GM23338 (cell line): ENCODE data around the gene AFF3. TPM values are rescaled to one million over a fixed set of nuclear protein-coding genes. Genes with fewer than 3 reads are reported as not detected.
A peak's percentile ranks its signal among the peaks of the same experiment; 100 is the strongest.

Experiments used
- ATAC-seq: fragments of 200-7000 bp; cut with Tn5 transposase; 3 replicates; pipeline ENCODE4 v1.9.1; 2020
- DNase-seq: peaks from one replicate; pipeline ENCODE4 v3.0.0-alpha.2; 2015; ENCODE audit warnings: low spot score
- H2AFZ ChIP-seq: fragments of 200-600 bp; sonication (generic); 2 replicates; pipeline ENCODE4 v1.8.0; 2016; ENCODE audit warnings: antibody characterized with exemption, mild to moderate bottlenecking, moderate library complexity
- H3F3A ChIP-seq: fragments of 200-600 bp; sonication (generic); replicated peaks from 2 replicates; pipeline ENCODE4 v1.8.0; 2017; ENCODE audit warnings: antibody characterized with exemption, mixed run types, low read depth
- H3K27ac ChIP-seq: fragments of 200-600 bp; sonication (generic); 2 replicates; pipeline ENCODE4 v1.6.1; 2016; ENCODE audit warnings: low read depth
- H3K27me3 ChIP-seq: fragments of 200-600 bp; sonication (generic); 2 replicates; pipeline ENCODE4 v1.8.0; 2016; ENCODE audit warnings: mild to moderate bottlenecking, mixed run types, moderate library complexity; ENCODE audit not compliant: insufficient read depth
- H3K36me3 ChIP-seq: fragments of 200-600 bp; sonication (generic); 2 replicates; pipeline ENCODE4 v1.8.0; 2016; ENCODE audit warnings: mild to moderate bottlenecking; ENCODE audit not compliant: insufficient read depth
- H3K4me1 ChIP-seq: fragments of 200-600 bp; sonication (generic); 2 replicates; pipeline ENCODE4 v1.8.0; 2016; ENCODE audit warnings: mild to moderate bottlenecking, moderate library complexity; ENCODE audit not compliant: insufficient read depth
- H3K4me2 ChIP-seq: fragments of 200-600 bp; sonication (generic); 2 replicates; pipeline ENCODE4 v1.7.1; 2017; ENCODE audit warnings: mixed run types
- H3K4me3 ChIP-seq: fragments of 200-600 bp; sonication (generic); 2 replicates; pipeline ENCODE4 v1.6.1; 2016; ENCODE audit warnings: mixed run types
- H3K79me2 ChIP-seq: fragments of 200-600 bp; sonication (generic); replicated peaks from 2 replicates; pipeline ENCODE4 v1.8.0; 2017; ENCODE audit warnings: mild to moderate bottlenecking; ENCODE audit not compliant: insufficient read depth
- H3K9me2 ChIP-seq: fragments of 200-600 bp; sonication (generic); 2 replicates; pipeline ENCODE4 v1.8.0; 2017; ENCODE audit not compliant: insufficient read depth
- H4K20me1 ChIP-seq: fragments of 200-600 bp; sonication (generic); replicated peaks from 2 replicates; pipeline ENCODE4 v1.8.0; 2017; ENCODE audit warnings: mild to moderate bottlenecking; ENCODE audit not compliant: insufficient read depth
- H3K27ac Mint-ChIP-seq: 2 replicates; pipeline ENCODE4 v1.8.0; 2020; ENCODE audit warnings: inconsistent platforms, mild to moderate bottlenecking, moderate library complexity, mixed read lengths
- H3K27me3 Mint-ChIP-seq: 3 replicates; pipeline ENCODE4 v1.8.0; 2022; ENCODE audit warnings: low read depth, mild to moderate bottlenecking, moderate library complexity, mixed read lengths, inconsistent platforms; ENCODE audit not compliant: insufficient read depth, poor library complexity
- H3K36me3 Mint-ChIP-seq: 3 replicates; pipeline ENCODE4 v1.8.0; 2021; ENCODE audit warnings: low read depth, mild to moderate bottlenecking, inconsistent platforms, moderate library complexity, mixed read lengths
- H3K4me1 Mint-ChIP-seq: 3 replicates; pipeline ENCODE4 v1.8.0; 2020; ENCODE audit warnings: mild to moderate bottlenecking, inconsistent platforms, mixed read lengths
- H3K4me3 Mint-ChIP-seq: 3 replicates; pipeline ENCODE4 v1.8.0; 2021; ENCODE audit warnings: moderate library complexity, mild to moderate bottlenecking, inconsistent platforms, mixed read lengths
- H3K9me3 Mint-ChIP-seq: 3 replicates; pipeline ENCODE4 v1.8.0; 2020; ENCODE audit warnings: moderate library complexity, mild to moderate bottlenecking, inconsistent platforms, mixed read lengths
- CREB1 ChIP-seq: fragments of 250-450 bp; sonication (Bioruptor Pico); IDR thresholded peaks from 2 replicates; pipeline ENCODE4 v1.5.0; 2020; ENCODE audit warnings: low read depth, mild to moderate bottlenecking, moderate library complexity
- EZH2phosphoT487 ChIP-seq: fragments of 200-600 bp; sonication (generic); IDR thresholded peaks from one replicate; pipeline ENCODE4 v1.8.1; 2018; ENCODE audit warnings: antibody characterized with exemption; ENCODE audit not compliant: unreplicated experiment
- POLR2AphosphoS5 ChIP-seq: IDR thresholded peaks from 2 replicates; pipeline ENCODE4 v1.6.1; 2016; ENCODE audit warnings: antibody characterized with exemption, low read depth
- ZNF114 ChIP-seq: fragments of 250-450 bp; sonication (Bioruptor Pico); IDR thresholded peaks from 2 replicates; pipeline ENCODE4 v1.5.0; 2020; ENCODE audit warnings: mild to moderate bottlenecking, moderate library complexity
- polyA plus RNA-seq: library from polyadenylated mRNA; unstranded; fragments of >200 nt; fragmentation: Nextera tagmentation; extraction: Ambion mirVana; gene quantifications from 2 replicates; pipeline ENCODE4 v1.2.1, GENCODE V29; 2016
- total RNA-seq: library from RNA; depleted of rRNA; stranded (reverse); fragments of >200 nt; shearing (Covaris generic); gene quantifications from 2 replicates; pipeline ENCODE4 v1.2.3, GENCODE V29; 2014
- TF ChIP-seq, protein P1 (sequence below): IDR thresholded peaks from 2 replicates; pipeline ENCODE4 v1.6.1; 2016; ENCODE audit warnings: antibody characterized with exemption
- TF ChIP-seq, protein P2 (sequence below): fragments of 250-450 bp; sonication (Bioruptor Pico); IDR thresholded peaks from 2 replicates; pipeline ENCODE4 v1.5.0; 2020; ENCODE audit warnings: mild to moderate bottlenecking, moderate library complexity
- TF ChIP-seq, protein P3 (sequence below), 2 experiments: fragments of 200-600 bp in 1 of 2; sonication (generic) in 1 of 2; conservative IDR thresholded peaks; 2 replicates each; pipeline versions ENCODE4 v1.5.1 to v1.6.1; 2016 to 2017; ENCODE audit warnings: antibody characterized with exemption in 2 of 2, low read depth in 2 of 2, mild to moderate bottlenecking in 2 of 2, moderate library complexity in 1 of 2

Gene AFF3
- total and polyA plus RNA-seq, 2 experiments from 2014 or later = 0.73 to 1.4 TPM

DNA sequence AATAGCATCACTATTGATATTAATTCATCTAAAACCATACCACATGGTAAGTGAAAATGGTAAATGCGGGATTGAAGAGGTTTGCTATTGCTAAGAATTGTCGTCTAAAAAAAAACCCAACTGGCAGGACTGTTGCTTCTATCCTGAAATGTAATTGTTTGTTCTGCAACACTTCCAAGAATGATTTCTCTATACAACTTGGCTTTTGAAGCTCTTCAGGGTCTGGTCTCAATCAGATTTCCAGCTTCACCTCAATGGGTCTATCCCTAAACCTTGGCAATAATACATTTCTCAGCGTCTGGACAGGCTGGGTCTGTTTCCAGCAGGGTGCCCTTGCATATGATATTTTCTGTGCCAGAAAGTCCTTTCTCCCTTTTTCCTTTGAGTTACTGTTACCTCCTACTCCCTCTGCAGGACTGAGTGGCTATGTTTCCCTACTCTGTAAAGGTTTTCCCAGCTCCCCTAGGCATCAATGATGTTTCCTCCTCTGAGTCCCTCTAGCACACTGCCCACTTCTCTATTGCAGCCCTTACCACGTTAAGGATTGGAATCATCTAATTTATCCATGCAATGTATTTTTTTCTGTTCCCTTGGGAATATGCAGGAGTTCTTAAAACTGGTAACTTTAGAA, 534.4 kb downstream of the AFF3 start:
- no peaks in the 10 kb centered on the region for H3K27me3 Mint-ChIP-seq

DNA sequence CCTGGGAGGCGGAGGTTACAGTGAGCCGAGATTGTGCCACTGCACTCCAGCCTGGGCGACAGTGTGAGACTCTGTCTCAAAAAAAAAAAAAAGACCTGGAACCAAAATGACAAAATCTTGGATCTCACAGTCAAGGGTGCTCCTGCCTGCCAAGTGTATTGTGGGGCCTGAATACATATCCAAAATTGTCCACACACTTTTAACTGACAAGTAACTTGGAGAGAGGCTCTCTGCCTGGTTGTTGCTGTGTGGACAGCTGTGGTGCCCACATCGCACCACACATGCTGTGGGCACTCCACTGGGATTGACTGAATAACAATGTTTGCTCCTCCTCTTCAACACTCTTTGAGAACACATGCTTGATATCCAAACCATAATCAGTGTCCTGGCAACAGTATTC, 534.9 kb downstream of the AFF3 start:
- Histone ChIP-seq H3K79me2 (no peaks in the 10 kb centered on the region), H3K27ac (no peak overlapping the region), H3K36me3 (no peaks in the 10 kb centered on the region), H2AFZ (no peak overlapping the region), H3K27me3 (no peaks in the 10 kb centered on the region), H4K20me1 (no peaks in the 10 kb centered on the region), H3K4me3 (no peak overlapping the region), H3K4me1 (no peaks in the 10 kb centered on the region), H3F3A (no peaks in the 10 kb centered on the region), H3K4me2 (no peak overlapping the region), H3K9me2 (no peaks in the 10 kb centered on the region)
- H3K4me1 Mint-ChIP-seq = no peaks in the 10 kb centered on the region
- H3K4me3 Mint-ChIP-seq = no peak overlapping the region
- DNase-seq = no peak
- ATAC-seq = no peak
- H3K27me3 Mint-ChIP-seq = no peaks in the 10 kb centered on the region
- no peaks in the 10 kb centered on the region for H3K36me3 Mint-ChIP-seq
- no peaks in the 10 kb centered on the region for H3K9me3 Mint-ChIP-seq
- H3K27ac Mint-ChIP-seq = no peak overlapping the region
- TF ChIP-seq, protein P1, sequence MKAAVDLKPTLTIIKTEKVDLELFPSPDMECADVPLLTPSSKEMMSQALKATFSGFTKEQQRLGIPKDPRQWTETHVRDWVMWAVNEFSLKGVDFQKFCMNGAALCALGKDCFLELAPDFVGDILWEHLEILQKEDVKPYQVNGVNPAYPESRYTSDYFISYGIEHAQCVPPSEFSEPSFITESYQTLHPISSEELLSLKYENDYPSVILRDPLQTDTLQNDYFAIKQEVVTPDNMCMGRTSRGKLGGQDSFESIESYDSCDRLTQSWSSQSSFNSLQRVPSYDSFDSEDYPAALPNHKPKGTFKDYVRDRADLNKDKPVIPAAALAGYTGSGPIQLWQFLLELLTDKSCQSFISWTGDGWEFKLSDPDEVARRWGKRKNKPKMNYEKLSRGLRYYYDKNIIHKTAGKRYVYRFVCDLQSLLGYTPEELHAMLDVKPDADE = no peak
- no peak for TF ChIP-seq CREB1 (CRISPR knock-in tag)
- no peak for TF ChIP-seq ZNF114 (CRISPR knock-in tag)
- TF ChIP-seq EZH2phosphoT487 = no peak
- no peak for TF ChIP-seq POLR2AphosphoS5
- TF ChIP-seq, protein P2, sequence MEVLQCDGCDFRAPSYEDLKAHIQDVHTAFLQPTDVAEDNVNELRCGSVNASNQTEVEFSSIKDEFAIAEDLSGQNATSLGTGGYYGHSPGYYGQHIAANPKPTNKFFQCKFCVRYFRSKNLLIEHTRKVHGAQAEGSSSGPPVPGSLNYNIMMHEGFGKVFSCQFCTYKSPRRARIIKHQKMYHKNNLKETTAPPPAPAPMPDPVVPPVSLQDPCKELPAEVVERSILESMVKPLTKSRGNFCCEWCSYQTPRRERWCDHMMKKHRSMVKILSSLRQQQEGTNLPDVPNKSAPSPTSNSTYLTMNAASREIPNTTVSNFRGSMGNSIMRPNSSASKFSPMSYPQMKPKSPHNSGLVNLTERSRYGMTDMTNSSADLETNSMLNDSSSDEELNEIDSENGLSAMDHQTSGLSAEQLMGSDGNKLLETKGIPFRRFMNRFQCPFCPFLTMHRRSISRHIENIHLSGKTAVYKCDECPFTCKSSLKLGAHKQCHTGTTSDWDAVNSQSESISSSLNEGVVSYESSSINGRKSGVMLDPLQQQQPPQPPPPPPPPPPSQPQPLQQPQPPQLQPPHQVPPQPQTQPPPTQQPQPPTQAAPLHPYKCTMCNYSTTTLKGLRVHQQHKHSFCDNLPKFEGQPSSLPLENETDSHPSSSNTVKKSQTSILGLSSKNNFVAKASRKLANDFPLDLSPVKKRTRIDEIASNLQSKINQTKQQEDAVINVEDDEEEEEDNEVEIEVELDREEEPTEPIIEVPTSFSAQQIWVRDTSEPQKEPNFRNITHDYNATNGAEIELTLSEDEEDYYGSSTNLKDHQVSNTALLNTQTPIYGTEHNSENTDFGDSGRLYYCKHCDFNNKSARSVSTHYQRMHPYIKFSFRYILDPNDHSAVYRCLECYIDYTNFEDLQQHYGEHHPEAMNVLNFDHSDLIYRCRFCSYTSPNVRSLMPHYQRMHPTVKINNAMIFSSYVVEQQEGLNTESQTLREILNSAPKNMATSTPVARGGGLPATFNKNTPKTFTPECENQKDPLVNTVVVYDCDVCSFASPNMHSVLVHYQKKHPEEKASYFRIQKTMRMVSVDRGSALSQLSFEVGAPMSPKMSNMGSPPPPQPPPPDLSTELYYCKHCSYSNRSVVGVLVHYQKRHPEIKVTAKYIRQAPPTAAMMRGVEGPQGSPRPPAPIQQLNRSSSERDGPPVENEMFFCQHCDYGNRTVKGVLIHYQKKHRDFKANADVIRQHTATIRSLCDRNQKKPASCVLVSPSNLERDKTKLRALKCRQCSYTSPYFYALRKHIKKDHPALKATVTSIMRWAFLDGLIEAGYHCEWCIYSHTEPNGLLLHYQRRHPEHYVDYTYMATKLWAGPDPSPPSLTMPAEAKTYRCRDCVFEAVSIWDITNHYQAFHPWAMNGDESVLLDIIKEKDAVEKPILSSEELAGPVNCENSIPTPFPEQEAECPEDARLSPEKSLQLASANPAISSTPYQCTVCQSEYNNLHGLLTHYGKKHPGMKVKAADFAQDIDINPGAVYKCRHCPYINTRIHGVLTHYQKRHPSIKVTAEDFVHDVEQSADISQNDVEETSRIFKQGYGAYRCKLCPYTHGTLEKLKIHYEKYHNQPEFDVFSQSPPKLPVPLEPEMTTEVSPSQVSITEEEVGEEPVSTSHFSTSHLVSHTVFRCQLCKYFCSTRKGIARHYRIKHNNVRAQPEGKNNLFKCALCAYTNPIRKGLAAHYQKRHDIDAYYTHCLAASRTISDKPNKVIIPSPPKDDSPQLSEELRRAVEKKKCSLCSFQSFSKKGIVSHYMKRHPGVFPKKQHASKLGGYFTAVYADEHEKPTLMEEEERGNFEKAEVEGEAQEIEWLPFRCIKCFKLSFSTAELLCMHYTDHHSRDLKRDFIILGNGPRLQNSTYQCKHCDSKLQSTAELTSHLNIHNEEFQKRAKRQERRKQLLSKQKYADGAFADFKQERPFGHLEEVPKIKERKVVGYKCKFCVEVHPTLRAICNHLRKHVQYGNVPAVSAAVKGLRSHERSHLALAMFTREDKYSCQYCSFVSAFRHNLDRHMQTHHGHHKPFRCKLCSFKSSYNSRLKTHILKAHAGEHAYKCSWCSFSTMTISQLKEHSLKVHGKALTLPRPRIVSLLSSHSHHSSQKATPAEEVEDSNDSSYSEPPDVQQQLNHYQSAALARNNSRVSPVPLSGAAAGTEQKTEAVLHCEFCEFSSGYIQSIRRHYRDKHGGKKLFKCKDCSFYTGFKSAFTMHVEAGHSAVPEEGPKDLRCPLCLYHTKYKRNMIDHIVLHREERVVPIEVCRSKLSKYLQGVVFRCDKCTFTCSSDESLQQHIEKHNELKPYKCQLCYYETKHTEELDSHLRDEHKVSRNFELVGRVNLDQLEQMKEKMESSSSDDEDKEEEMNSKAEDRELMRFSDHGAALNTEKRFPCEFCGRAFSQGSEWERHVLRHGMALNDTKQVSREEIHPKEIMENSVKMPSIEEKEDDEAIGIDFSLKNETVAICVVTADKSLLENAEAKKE = no peak

More for the DNA sequence above, 534.4 kb downstream of the AFF3 start:
- DNase-seq = peak; percentile 46
- Histone ChIP-seq H3K79me2 (no peaks in the 10 kb centered on the region), H4K20me1 (no peaks in the 10 kb centered on the region), H3F3A (no peaks in the 10 kb centered on the region), H2AFZ (peak overlapping the region; percentile 18; the same call in 1 of the 2 replicates), H3K4me3 (no peak overlapping the region), H3K4me2 (no peak overlapping the region), H3K27me3 (no peaks in the 10 kb centered on the region), H3K27ac (no peak overlapping the region), H3K4me1 (no peaks in the 10 kb centered on the region), H3K36me3 (no peaks in the 10 kb centered on the region), H3K9me2 (no peaks in the 10 kb centered on the region)
- no peak overlapping the region for H3K27ac Mint-ChIP-seq
- H3K4me3 Mint-ChIP-seq = no peak overlapping the region
- H3K36me3 Mint-ChIP-seq = no peaks in the 10 kb centered on the region
- no peaks in the 10 kb centered on the region for H3K4me1 Mint-ChIP-seq
- TF ChIP-seq, protein P1 = no peak
- TF ChIP-seq, protein P3, sequence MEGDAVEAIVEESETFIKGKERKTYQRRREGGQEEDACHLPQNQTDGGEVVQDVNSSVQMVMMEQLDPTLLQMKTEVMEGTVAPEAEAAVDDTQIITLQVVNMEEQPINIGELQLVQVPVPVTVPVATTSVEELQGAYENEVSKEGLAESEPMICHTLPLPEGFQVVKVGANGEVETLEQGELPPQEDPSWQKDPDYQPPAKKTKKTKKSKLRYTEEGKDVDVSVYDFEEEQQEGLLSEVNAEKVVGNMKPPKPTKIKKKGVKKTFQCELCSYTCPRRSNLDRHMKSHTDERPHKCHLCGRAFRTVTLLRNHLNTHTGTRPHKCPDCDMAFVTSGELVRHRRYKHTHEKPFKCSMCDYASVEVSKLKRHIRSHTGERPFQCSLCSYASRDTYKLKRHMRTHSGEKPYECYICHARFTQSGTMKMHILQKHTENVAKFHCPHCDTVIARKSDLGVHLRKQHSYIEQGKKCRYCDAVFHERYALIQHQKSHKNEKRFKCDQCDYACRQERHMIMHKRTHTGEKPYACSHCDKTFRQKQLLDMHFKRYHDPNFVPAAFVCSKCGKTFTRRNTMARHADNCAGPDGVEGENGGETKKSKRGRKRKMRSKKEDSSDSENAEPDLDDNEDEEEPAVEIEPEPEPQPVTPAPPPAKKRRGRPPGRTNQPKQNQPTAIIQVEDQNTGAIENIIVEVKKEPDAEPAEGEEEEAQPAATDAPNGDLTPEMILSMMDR (conservative IDR thresholded peaks at IDR 0.05; ENCODE audit: low read depth in 2 of 2) = peak in 1 of 2 experiments; percentile 26; a peak in 2 of 4 replicates
- TF ChIP-seq ZNF114 (CRISPR knock-in tag) = no peak
- peak; percentile 83 for ATAC-seq
- H3K9me3 Mint-ChIP-seq = no peaks in the 10 kb centered on the region
